Measurements from ENCODE around the gene UBQLN4. TPM values are rescaled to one million over a fixed set of nuclear protein-coding genes. Genes with fewer than 3 reads are reported as not detected.

Gene UBQLN4
- total and polyA plus RNA-seq, 2 donors (not counting 3 experiments of a cell fraction or from before 2014, with no cell fraction given), result 50.5 to 50.8 TPM

DNA sequence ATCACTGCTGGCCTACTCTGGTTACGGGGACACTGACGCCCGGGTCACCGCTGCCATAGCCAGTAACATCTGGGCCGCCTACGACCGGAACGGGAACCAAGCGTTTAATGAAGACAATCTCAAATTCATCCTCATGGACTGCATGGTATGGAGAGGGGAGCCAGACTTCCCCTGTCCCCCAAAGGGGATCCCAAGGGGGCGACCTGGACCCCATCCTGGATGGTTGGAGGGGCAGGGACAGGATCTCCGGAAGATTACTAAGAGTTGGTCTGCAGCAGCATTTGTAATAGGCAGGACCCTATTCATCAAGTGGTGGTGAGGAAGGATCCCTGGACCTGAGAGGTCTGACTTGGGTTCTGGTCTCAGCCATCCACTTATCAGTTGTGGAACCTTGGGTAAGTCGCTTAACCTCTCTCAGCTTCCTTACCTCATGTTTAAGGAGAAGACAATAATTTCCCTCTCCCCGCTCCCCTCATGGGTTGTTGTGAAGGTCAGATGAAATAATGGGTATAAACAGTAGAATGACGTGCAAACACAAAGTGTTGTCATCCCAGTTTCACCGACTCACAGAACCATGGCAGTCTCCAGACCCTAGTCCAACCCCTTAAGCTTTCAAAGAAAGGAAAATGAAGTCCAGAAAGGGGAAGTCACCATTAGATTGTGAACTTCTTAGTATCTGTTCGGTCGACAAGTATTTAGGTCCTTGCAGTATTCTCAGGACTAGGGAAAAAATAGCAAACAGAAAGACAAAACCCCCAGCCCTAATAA lies 1.9 kb upstream of the UBQLN4 start:
- POLR2A ChIA-PET, result no interaction called here
- FAIRE-seq, result peak; percentile 66

More for the DNA sequence above, 1.9 kb upstream of the UBQLN4 start:
- Histone ChIP-seq H3K79me2 (ENCODE audit: control insufficient read depth, insufficient read depth, low read length) (peaks cover 19% of the 10 kb centered on the region), H3K9me1 (replicated peaks; ENCODE audit: control insufficient read depth, extremely low read depth, insufficient read depth, low read length) (no peaks in the 10 kb centered on the region), H3K36me3 (ENCODE audit: control insufficient read depth in 2 of 2, extremely low read depth in 1 of 2, insufficient read depth in 2 of 2, low read length in 2 of 2) (no peaks in the 10 kb centered on the region), H3K27me3 (ENCODE audit: control insufficient read depth in 2 of 2, insufficient read depth in 2 of 2, low read length in 2 of 2) (no peaks in the 10 kb centered on the region), H4K20me1 (replicated peaks; ENCODE audit: control insufficient read depth, extremely low read depth, insufficient read depth, low read length) (no peaks in the 10 kb centered on the region), H3K27ac (ENCODE audit: insufficient read depth, low read depth, low read length) (no peak overlapping the region), H3K4me2 (ENCODE audit: insufficient read depth, low read length) (peak overlapping the region; percentile 75), H3K9ac (replicated peaks; ENCODE audit: extremely low read depth, insufficient read depth, low read length) (peak overlapping the region; percentile 57), H3K4me1 (ENCODE audit: control insufficient read depth, extremely low read depth, insufficient read depth, low read length) (peaks cover 15% of the 10 kb centered on the region), H3K9me3 (replicated peaks; ENCODE audit: control insufficient read depth, insufficient read depth, low read length) (no peaks in the 10 kb centered on the region), H3K4me3 (replicated peaks in 1 of 3; ENCODE audit: insufficient read depth in 1 of 3, low read depth in 1 of 3, low read length in 3 of 3) (peak overlapping the region; percentile 57 to 78 (median 74)), H2AFZ (ENCODE audit: low read depth, low read length) (peak overlapping the region; percentile 80)
- intact Hi-C loops (cut with micrococcal nuclease) (no loop called here), dilution Hi-C loops (cut with MboI; ENCODE audit: extremely low pct_ligation_motif_present, low sequenced_read_pairs) (no loop called here)
- TF ChIP-seq, protein P1, sequence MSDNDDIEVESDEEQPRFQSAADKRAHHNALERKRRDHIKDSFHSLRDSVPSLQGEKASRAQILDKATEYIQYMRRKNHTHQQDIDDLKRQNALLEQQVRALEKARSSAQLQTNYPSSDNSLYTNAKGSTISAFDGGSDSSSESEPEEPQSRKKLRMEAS (IDR thresholded peaks at IDR 0.05; ENCODE audit: insufficient read depth, insufficient read length), result no peak
- TF ChIP-seq JUN (IDR thresholded peaks at IDR 0.05; ENCODE audit: borderline replicate concordance, insufficient read depth, insufficient read length, low read depth), result no peak
- TF ChIP-seq, protein P2, sequence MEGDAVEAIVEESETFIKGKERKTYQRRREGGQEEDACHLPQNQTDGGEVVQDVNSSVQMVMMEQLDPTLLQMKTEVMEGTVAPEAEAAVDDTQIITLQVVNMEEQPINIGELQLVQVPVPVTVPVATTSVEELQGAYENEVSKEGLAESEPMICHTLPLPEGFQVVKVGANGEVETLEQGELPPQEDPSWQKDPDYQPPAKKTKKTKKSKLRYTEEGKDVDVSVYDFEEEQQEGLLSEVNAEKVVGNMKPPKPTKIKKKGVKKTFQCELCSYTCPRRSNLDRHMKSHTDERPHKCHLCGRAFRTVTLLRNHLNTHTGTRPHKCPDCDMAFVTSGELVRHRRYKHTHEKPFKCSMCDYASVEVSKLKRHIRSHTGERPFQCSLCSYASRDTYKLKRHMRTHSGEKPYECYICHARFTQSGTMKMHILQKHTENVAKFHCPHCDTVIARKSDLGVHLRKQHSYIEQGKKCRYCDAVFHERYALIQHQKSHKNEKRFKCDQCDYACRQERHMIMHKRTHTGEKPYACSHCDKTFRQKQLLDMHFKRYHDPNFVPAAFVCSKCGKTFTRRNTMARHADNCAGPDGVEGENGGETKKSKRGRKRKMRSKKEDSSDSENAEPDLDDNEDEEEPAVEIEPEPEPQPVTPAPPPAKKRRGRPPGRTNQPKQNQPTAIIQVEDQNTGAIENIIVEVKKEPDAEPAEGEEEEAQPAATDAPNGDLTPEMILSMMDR (IDR thresholded peaks at IDR 0.05; ENCODE audit: extremely low read depth in 1 of 2, insufficient read depth in 1 of 2, low read depth in 1 of 2, low read length in 2 of 2), result no peak
- no peak for TF ChIP-seq POLR2AphosphoS5 (IDR thresholded peaks at IDR 0.05; ENCODE audit: insufficient read depth, low read depth, low read length)
- TF ChIP-seq FOS (IDR thresholded peaks at IDR 0.05; ENCODE audit: borderline replicate concordance, insufficient read depth, low read length), result no peak
- TF ChIP-seq MYC (IDR thresholded peaks at IDR 0.05; ENCODE audit: low read depth, low read length), result no peak
- no peak for TF ChIP-seq EZH2 (IDR thresholded peaks at IDR 0.05; ENCODE audit: borderline replicate concordance, low read depth, low read length, severe bottlenecking)
- no peak for TF ChIP-seq GATA2 (IDR thresholded peaks at IDR 0.05; ENCODE audit: insufficient read depth, insufficient read length, low read depth, low read length)
- no peak for TF ChIP-seq POLR2A (IDR thresholded peaks at IDR 0.05; ENCODE audit: low read depth, low read length)
- no TSS peak for BruUV-seq (replicated peaks)
- CTCF ChIA-PET, result no interaction called here
- no peak for DNase-seq (ENCODE audit: low read depth, low spot score)

All from endothelial cell of umbilical vein (primary cell).